Measurements from ENCODE around the gene VDR.

Gene VDR

GRCh38 chr12:47870175-47870781 is 34.5 kb downstream of the VDR start:
- no peak for DNase-seq (ENCODE audit: low read depth in 2 of 2)

GRCh38 chr12:47868552-47869031 is 36.2 kb downstream of the VDR start:
- DNase-seq (ENCODE audit: low read depth in 2 of 2) = no peak

- no peak for DNase-seq (ENCODE audit: low read depth in 2 of 2)
Observed at GRCh38 chr12:47868041-47868440, 36.8 kb downstream of the VDR start.

- peak in 1 of 2 donors; percentile 35 for DNase-seq (ENCODE audit: low read depth in 2 of 2)
Observed at GRCh38 chr12:47867495-47867941, 37.3 kb downstream of the VDR start.

- no peak for DNase-seq (ENCODE audit: low read depth in 2 of 2)
Observed at GRCh38 chr12:47864646-47865235, 40.1 kb downstream of the VDR start.

- DNase-seq (ENCODE audit: low read depth in 2 of 2) = no peak
Observed at GRCh38 chr12:47863985-47864384, 40.8 kb downstream of the VDR start.

GRCh38 chr12:47863467-47863866 is 41.3 kb downstream of the VDR start:
- no peak for DNase-seq (ENCODE audit: low read depth in 2 of 2)

- DNase-seq (ENCODE audit: low read depth in 2 of 2) = no peak
Observed at GRCh38 chr12:47862881-47863280, 41.9 kb downstream of the VDR start.

- DNase-seq (ENCODE audit: low read depth in 2 of 2) = no peak
Observed at GRCh38 chr12:47862167-47862750, 42.5 kb downstream of the VDR start.

GRCh38 chr12:47860873-47861272 is 43.9 kb downstream of the VDR start:
- DNase-seq (ENCODE audit: low read depth in 2 of 2) = no peak

GRCh38 chr12:47860279-47860841 is 44.4 kb downstream of the VDR start:
- no peak for DNase-seq (ENCODE audit: low read depth in 2 of 2)

GRCh38 chr12:47858511-47859266 is 46.1 kb downstream of the VDR start:
- DNase-seq (ENCODE audit: low read depth in 2 of 2) = no peak

GRCh38 chr12:47856721-47857575 is 47.8 kb downstream of the VDR start:
- no peak for DNase-seq (ENCODE audit: low read depth in 2 of 2)

GRCh38 chr12:47856094-47856493 is 48.7 kb downstream of the VDR start:
- DNase-seq (ENCODE audit: low read depth in 2 of 2) = no peak

GRCh38 chr12:47855502-47855901 is 49.3 kb downstream of the VDR start:
- DNase-seq (ENCODE audit: low read depth in 2 of 2) = no peak

- no peak for DNase-seq (ENCODE audit: low read depth in 2 of 2)
Observed at GRCh38 chr12:47854531-47854930, 50.3 kb downstream of the VDR start.

GRCh38 chr12:47852096-47852571 is 52.7 kb downstream of the VDR start:
- no peak for DNase-seq (ENCODE audit: low read depth in 2 of 2)

- DNase-seq (ENCODE audit: low read depth in 2 of 2) = no peak
Observed at GRCh38 chr12:47851303-47851952, 53.4 kb downstream of the VDR start.

- DNase-seq (ENCODE audit: low read depth in 2 of 2) = no peak
Observed at GRCh38 chr12:47850153-47851084, 54.4 kb downstream of the VDR start.
